ENCODE measurements around the gene PRKCSH.
A peak's percentile ranks its signal among the peaks of the same experiment; 100 is the strongest.
"Not testable (repeated sequence)": the region's sequence is repeated elsewhere in the genome, so short reads cannot be mapped to it uniquely, and the experiment has no call there.

Gene PRKCSH

DNA sequence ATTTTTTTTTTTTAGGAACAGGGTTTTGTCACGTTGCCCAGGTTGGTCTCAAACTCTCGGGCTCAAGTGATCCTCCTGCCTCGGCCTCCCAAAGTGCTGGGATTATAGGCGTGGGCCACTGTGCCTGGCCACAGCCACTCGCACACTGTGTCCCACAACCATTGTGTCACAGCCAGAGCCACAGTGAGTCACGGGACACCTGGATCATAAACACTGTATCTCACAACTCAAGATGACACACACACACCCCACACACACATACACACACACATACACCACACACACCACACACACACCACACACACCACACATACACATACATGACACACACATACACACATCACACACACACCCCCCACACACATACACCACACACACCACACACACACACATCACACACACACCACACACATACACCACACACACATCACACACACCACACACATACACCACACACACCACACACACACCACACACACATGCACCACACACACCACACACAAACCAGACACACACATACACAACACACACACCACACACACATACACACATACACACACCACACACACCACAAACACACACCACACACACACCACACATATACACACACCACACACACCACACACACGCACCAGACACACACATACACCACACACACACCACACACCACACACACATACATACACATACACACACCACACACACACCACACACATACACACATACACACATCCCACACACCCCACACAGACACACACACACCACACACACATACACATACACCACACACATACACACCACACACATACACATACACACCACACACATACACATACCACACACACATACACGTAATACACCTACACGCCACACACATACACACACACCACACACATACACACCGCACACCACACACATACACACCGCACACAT lies 29.2 kb downstream of the PRKCSH start:
- DNase-seq: no peak
- intact Hi-C loops (cut with DNase I): no loop called here

GRCh38 chr19:11465600-11465999 lies 30.2 kb downstream of the PRKCSH start:
- intact Hi-C loops (cut with DNase I): no loop called here
- no peak for DNase-seq

DNA sequence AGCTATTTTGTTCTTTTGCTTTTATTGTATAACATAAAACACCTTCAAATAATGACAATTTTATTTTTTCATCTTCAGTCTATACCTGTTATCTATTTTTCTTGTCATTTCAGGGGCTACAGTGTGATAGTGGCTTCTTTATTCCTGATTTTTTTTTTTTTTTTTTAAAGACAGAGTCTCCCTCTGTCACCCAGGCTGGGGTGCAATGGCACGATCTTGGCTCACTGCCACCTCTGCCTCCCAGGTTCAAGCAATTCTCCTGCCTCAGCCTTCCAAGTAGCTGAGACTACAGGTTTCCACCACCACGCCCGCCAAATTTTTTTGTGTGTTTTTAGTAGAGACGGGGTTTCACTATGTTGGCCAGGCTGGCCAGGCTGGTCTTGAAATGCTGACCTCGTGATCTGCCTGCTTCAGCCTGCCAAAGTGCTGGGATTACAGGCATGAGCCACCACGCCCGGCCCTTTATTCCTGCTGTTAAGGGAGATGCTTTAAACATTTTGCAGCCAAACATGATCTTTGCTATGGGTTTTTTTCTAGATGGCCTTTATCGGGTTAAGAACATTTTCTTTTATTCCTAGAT lies 32.9 kb downstream of the PRKCSH start:
- intact Hi-C loops (cut with DNase I); DNase-seq: not testable (repeated sequence)

DNA sequence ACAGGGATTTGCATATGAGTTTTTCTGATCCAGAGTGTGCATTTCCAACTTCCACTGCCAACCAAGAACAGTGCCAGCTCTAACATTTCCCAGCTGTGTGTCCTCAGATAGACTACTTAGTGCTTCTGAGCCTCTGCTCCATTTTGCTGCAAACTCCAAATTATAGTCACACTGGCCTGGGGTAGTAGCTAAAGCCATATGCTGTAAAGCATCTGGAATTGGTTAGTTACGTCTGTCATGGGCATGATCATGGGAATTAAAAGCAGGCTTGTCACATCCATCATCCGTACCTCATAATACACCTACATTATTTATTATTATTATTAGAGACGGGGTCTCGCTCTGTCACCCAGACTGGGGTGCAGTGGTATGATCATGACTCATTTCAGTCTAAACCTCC lies 38.3 kb downstream of the PRKCSH start:
- intact Hi-C loops (cut with DNase I): no loop called here
- DNase-seq: no peak

GRCh38 chr19:11475343-11475742 lies 39.9 kb downstream of the PRKCSH start:
- intact Hi-C loops (cut with DNase I): not testable (repeated sequence)

DNA sequence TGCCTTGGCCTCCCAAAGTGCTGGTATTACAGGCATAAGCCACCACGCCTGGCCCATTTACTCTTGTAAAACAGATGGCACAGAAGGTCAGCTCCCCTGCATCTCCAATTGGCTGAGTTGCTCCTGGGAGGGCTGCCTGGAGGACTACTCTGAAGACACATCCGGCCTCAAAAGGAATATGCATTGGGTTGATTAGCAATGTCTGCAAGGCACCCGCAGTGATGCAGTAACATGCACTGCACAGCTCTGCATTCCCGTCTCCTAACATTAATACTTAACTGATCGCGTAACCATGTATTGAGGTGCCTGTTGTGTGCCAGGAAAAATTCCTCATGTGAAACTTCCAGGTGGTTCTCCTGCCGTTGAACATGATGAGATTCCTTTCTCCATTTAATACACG lies 40.4 kb downstream of the PRKCSH start:
- DNase-seq: no peak
- intact Hi-C loops (cut with DNase I): no loop called here

More at GRCh38 chr19:11475343-11475742, 39.9 kb downstream of the PRKCSH start:
- not testable (repeated sequence) for DNase-seq

DNA sequence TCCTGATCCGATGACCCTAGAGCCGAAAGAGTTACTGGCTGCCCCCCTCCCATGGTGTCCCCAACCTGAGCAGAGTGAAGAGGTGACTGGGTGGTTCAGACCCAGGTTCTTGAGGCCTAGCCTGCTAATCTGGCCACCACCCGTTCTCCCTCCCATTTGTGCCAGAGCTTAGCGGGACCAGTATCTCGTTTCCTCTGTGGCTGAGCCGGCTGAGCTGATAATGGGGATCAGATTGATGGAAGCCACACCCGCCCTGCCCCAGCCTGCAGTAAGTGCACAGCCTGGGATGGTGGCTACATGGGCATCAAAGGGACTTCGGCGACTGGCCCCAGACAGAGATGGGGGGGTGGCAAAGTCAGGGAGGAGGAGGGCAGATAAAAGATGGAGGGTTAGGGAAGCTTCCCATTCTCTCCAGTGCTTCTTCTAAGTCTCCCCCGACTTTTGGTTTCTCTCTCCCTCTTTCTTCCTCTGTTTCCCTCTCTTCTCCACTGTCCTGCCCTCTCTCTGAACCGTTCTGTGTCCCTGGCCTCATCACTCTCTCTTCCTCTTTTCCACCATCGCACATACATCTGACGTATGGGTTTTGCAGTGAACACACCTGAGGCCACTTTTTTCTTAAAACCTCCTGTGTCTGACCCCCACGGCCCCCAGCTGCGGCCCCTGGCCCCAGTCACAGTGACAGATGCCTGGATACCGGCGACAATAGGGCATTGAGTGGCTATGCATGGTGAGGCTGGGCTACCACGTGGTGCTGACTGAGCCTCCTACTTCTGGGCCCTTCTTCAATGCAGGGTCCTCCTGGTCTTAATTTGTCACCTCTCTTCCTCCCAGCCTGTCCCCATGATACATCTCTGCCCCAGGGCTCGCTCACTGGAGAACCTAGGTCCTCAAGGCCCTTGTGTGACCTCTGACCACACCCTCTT lies 43.0 kb downstream of the PRKCSH start:
- DNase-seq: peak in 3 of 10 donors; percentile 50 to 90 (median 61)
- intact Hi-C loops (cut with DNase I): no loop called here

DNA sequence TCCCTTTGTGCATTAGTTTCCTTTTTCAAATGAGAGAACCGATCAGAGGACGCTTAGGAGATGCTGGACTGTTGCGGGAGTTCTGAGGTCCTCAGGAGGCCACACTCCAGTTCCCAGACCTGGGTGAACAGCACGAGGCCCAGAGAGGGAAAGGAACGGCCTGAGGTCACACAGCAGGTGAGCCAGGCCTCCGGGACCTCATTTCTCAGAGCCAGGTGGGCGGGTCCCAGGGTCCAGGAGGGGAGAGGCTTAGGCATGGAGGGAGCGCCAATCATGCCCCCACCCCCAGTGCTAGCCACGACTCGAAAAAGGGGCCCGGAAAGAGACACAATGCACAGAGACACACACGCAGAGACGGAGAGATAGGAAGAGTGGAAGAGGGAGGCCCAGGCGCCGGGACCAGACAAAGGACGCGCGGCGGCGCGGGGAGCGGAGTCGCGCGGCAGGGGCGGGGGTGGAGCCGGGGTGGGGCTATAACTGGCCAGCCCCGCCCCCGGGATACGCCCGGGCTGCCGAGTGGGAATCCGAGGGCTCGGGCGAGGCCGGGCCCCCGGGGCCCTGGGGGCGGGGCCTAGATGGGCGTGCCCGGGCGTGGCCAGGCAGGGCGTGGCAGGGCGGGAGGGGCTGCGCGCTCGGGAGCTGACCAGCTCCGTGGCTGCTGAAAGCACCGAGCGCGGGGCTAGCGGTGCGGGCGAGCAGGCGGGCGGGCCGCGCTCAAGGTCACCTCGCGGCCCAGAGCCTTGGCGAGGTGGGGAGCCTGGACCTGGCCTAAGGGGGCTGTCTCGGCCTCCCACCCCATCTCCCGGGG lies 43.9 kb downstream of the PRKCSH start:
- intact Hi-C loops (cut with DNase I): no loop called here

GRCh38 chr19:11479898-11480714 lies 44.7 kb downstream of the PRKCSH start:
- intact Hi-C loops (cut with DNase I): loop anchor here (5.0 kb wide), 1 partner anchor 188 kb away; no protein-coding TSS in a partner anchor
- DNase-seq: peak in 4 of 10 donors; percentile 45 to 90 (median 65)

More for the DNA sequence above, 43.9 kb downstream of the PRKCSH start:
- peak; percentile 68 to 98 (median 80) for DNase-seq

- intact Hi-C loops (cut with DNase I): loop anchor here (5.0 kb wide), 1 partner anchor 189 kb away; no protein-coding TSS in a partner anchor
Observed at GRCh38 chr19:11480715-11481533, 45.5 kb downstream of the PRKCSH start, which contains the start of gene ELAVL3. ELAVL3 (minus strand) TSS chr19:11481046; CDS start chr19:11480608, 438 bp downstream.

DNA sequence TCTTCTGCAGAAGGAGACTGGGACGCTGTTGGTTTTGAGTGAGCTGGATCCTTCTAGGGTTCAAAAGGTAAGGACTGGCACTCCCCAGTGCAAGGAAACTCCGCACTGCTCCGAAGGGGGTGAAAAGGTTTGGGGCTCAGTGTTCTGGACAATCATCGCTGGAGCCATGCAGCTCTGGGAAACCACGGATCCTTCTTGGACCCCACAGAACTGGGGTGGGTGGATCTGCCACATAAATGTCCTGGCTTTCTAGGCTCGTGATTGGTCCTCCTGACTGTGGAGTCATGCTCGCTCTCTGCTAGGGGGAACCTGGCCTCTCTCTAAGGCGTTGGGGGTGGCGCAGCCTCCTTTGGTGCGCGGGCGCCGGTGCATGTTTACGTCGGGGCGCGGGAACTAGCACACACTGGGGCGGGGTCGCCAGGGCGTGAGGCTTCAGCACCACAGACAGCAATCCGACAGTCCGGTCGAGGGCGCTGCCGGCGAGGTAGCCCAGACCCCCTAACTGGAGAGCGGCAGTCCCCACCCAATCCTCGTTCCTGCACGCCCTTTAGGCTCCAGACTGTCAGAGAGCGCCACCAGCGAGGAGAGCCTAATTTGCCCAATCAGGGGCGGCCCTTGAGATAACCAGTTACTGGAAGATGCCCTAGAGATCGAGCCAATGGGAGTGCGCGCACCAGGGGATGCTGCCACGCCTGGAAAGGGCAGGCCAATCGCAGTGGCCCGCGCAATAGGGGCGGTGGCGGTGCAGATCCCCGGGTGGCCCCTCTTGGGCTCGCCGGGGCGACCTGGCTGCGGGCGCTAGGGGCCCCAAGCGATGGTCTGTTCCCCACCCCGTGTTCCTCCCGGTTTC lies 46.3 kb downstream of the PRKCSH start:
- peak; percentile 92 to 100 (median 97) for DNase-seq
- intact Hi-C loops (cut with DNase I): loop anchor here (2.0 to 5.0 kb wide), 4 partner anchors 35 to 189 kb away; partner anchors contain the start of genes ODAD3 and PRKCSH

More at GRCh38 chr19:11480715-11481533, 45.5 kb downstream of the PRKCSH start, which contains the start of gene ELAVL3:
- peak; percentile 70 to 97 (median 80) for DNase-seq

- intact Hi-C loops (cut with DNase I): loop anchor here (2.0 to 5.0 kb wide), 4 partner anchors 36 to 190 kb away; partner anchors contain the start of genes ODAD3 and PRKCSH
- DNase-seq: peak; percentile 80 to 98 (median 89)
Observed at GRCh38 chr19:11482384-11483050, 47.1 kb downstream of the PRKCSH start.

GRCh38 chr19:11483366-11484111 lies 48.1 kb downstream of the PRKCSH start:
- peak in 1 of 10 donors; percentile 83 for DNase-seq
- intact Hi-C loops (cut with DNase I): loop anchor here (2.0 to 5.0 kb wide), 4 partner anchors 37 to 191 kb away; partner anchors contain the start of genes ODAD3 and PRKCSH

GRCh38 chr19:11485245-11485837 lies 49.9 kb downstream of the PRKCSH start:
- DNase-seq: no peak
- intact Hi-C loops (cut with DNase I): no loop called here
